HepG2 (cell line): ENCODE data around the gene TMCO4. TPM values are rescaled to one million over a fixed set of nuclear protein-coding genes. Genes with fewer than 3 reads are reported as not detected.

Source experiments
- AHR ChIP-seq: IDR thresholded peaks from 2 replicates; pipeline ENCODE4 v1.6.1; 2018; ENCODE audit warnings: missing genetic modification reagents, missing compliant biosample characterization
- FOXA1 ChIP-seq, 2 experiments: fragments of 450-650 bp in 1 of 2; sonication (generic) in 1 of 2; formaldehyde crosslinking in 1 of 2; IDR thresholded peaks; 2 replicates each; pipeline versions ENCODE4 v1.4.0 to v1.6.1; 2016 to 2020; ENCODE audit warnings: missing genetic modification reagents in 1 of 2
- FOXO1 ChIP-seq: sonication (generic); formaldehyde crosslinking; IDR thresholded peaks from 2 replicates; pipeline ENCODE4 v1.4.0; 2020; ENCODE audit warnings: missing genetic modification reagents
- NFKB2 ChIP-seq: sonication (generic); formaldehyde crosslinking; IDR thresholded peaks from 2 replicates; pipeline ENCODE4 v1.4.0; 2020; ENCODE audit warnings: missing genetic modification reagents, borderline replicate concordance
- NR2C2 ChIP-seq: sonication (generic); formaldehyde crosslinking; IDR thresholded peaks from 2 replicates; pipeline ENCODE4 v1.4.0; 2020; ENCODE audit warnings: missing genetic modification reagents, mild to moderate bottlenecking, moderate library complexity, borderline replicate concordance
- NRL ChIP-seq: sonication (generic); formaldehyde crosslinking; IDR thresholded peaks from 2 replicates; pipeline ENCODE4 v1.5.0; 2020; ENCODE audit warnings: missing genetic modification reagents, mild to moderate bottlenecking, moderate library complexity, borderline replicate concordance
- PHF5A ChIP-seq: IDR thresholded peaks from one replicate; pipeline ENCODE4 v1.6.1; 2018; ENCODE audit warnings: low read depth, missing genetic modification reagents; ENCODE audit not compliant: unreplicated experiment
- RFX3 ChIP-seq: IDR thresholded peaks from 2 replicates; pipeline ENCODE4 v1.6.1; 2016; ENCODE audit warnings: missing biosample characterization, missing genetic modification reagents
- ZNF44 ChIP-seq: sonication (generic); formaldehyde crosslinking; IDR thresholded peaks from 2 replicates; pipeline ENCODE4 v1.5.1; 2020; ENCODE audit warnings: mild to moderate bottlenecking, missing genetic modification reagents
- ZNF441 ChIP-seq: sonication (generic); formaldehyde crosslinking; IDR thresholded peaks from 2 replicates; pipeline ENCODE4 v1.7.0; 2021; ENCODE audit warnings: missing genetic modification reagents, borderline replicate concordance
- ZNF792 ChIP-seq: IDR thresholded peaks from 2 replicates; pipeline ENCODE4 v1.6.1; 2016
- ZSCAN29 ChIP-seq: sonication (generic); formaldehyde crosslinking; conservative IDR thresholded peaks from 2 replicates; pipeline ENCODE4 v1.4.0; 2020; ENCODE audit warnings: mild to moderate bottlenecking, missing genetic modification reagents
- polyA plus RNA-seq, 8 experiments: library from polyadenylated mRNA; depleted of rRNA in 3 of 8; stranded (reverse) in 7 of 8; unstranded in 1 of 8; fragments of >200 nt; fragmentation: Illumina TruSeq in 4 of 8; extraction: Trizol in 4 of 8; gene quantifications; 2 replicates each; pipeline versions ENCODE4 v1.2.1 to v1.2.3, GENCODE V29; 2011 to 2016; ENCODE audit warnings: low read depth in 4 of 8, missing spikeins in 1 of 8, mixed read lengths in 1 of 8; ENCODE audit not compliant: insufficient read depth in 1 of 8
- total RNA-seq, 5 experiments: library from RNA; depleted of rRNA; stranded (reverse); fragments of >200 nt; fragmentation: Illumina TruSeq; extraction: Trizol; gene quantifications; 2 replicates each; pipeline ENCODE4 v1.2.3, GENCODE V29; 2016; ENCODE audit warnings: low read depth in 1 of 5
- TF ChIP-seq, protein P1 (sequence below): sonication (generic); formaldehyde crosslinking; conservative IDR thresholded peaks from 2 replicates; pipeline ENCODE4 v1.4.0; 2020; ENCODE audit warnings: mild to moderate bottlenecking, missing genetic modification reagents, moderate library complexity
- TF ChIP-seq, protein P2 (sequence below): sonication (generic); formaldehyde crosslinking; IDR thresholded peaks from 2 replicates; pipeline ENCODE4 v1.4.0; 2020; ENCODE audit warnings: missing genetic modification reagents
- TF ChIP-seq, protein P3 (sequence below): sonication (generic); formaldehyde crosslinking; IDR thresholded peaks from 2 replicates; pipeline ENCODE4 v1.4.0; 2020; ENCODE audit warnings: missing genetic modification reagents, borderline replicate concordance
- TF ChIP-seq, protein P4 (sequence below): sonication (generic); formaldehyde crosslinking; IDR thresholded peaks from 2 replicates; pipeline ENCODE4 v1.4.0; 2020; ENCODE audit warnings: mild to moderate bottlenecking, missing genetic modification reagents

The TMCO4 gene
- total and polyA plus RNA-seq, 2 of the 13 experiments (the other 11 are each of a cell fraction or from before 2014, with no cell fraction given), result 2.1 to 4.1 TPM

DNA sequence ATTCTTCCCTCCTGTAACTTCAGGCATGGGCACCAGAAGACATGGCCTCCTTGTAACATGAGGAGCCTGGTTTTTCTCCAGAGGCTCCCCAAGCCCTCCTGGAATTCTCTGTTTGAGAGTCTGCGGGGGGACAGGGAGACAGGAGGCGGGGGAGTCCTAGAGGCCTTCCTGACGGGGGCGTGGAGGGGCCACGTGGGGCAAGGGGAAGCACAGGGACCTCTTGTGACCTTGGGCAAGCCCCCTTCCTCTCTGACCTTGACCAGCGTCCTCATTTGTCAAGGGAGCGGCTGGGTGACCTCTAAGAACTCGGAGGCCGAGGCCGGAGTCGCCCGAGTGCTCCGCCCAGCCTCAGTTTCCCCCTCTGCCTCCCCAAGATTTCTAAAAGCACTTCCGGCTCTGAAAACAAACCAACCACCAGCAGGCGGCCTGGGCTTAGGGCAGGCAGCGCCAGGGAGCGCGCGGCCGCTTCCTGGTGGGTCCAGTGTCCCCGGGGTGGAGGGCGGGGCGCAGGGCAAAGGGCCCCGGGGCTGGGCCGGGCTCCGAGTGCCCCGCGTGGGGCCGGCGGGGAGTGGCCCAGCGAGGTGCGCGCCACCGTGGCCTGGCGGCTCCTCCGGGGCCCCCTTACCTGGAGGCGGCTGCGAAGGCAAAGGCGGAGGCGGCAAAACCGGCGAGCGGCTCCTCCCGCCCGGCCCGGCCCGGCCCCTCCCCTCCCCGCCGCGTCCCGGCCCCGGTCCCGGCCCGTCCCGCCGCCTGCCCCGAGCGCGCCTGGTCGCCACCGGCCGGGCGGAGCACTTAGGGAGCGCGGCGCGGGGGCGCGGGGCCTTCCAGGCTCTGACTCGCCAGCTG lies at the start of gene TMCO4 (continued):
- TF ChIP-seq, protein P1, sequence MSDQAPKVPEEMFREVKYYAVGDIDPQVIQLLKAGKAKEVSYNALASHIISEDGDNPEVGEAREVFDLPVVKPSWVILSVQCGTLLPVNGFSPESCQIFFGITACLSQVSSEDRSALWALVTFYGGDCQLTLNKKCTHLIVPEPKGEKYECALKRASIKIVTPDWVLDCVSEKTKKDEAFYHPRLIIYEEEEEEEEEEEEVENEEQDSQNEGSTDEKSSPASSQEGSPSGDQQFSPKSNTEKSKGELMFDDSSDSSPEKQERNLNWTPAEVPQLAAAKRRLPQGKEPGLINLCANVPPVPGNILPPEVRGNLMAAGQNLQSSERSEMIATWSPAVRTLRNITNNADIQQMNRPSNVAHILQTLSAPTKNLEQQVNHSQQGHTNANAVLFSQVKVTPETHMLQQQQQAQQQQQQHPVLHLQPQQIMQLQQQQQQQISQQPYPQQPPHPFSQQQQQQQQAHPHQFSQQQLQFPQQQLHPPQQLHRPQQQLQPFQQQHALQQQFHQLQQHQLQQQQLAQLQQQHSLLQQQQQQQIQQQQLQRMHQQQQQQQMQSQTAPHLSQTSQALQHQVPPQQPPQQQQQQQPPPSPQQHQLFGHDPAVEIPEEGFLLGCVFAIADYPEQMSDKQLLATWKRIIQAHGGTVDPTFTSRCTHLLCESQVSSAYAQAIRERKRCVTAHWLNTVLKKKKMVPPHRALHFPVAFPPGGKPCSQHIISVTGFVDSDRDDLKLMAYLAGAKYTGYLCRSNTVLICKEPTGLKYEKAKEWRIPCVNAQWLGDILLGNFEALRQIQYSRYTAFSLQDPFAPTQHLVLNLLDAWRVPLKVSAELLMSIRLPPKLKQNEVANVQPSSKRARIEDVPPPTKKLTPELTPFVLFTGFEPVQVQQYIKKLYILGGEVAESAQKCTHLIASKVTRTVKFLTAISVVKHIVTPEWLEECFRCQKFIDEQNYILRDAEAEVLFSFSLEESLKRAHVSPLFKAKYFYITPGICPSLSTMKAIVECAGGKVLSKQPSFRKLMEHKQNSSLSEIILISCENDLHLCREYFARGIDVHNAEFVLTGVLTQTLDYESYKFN (CRISPR knock-in tag), result 0 out of 2 replicates have a peak, but pooled peaks have one; percentile 13
- TF ChIP-seq ZSCAN29 (CRISPR knock-in tag) (no peak), NR2C2 (CRISPR knock-in tag) (no peak), ZNF792 (no peak), NRL (CRISPR knock-in tag) (no peak), ZNF44 (CRISPR knock-in tag) (no peak), FOXO1 (CRISPR knock-in tag) (no peak), RFX3 (CRISPR knock-in tag) (no peak), PHF5A (CRISPR knock-in tag) (no peak), ZNF441 (CRISPR knock-in tag) (no peak), FOXA1 (IDR thresholded peaks at IDR 0.05) (no peak), FOXA1 (CRISPR knock-in tag; IDR thresholded peaks at IDR 0.05) (no peak), AHR (CRISPR knock-in tag) (no peak), NFKB2 (CRISPR knock-in tag) (no peak)
- TF ChIP-seq, protein P2, sequence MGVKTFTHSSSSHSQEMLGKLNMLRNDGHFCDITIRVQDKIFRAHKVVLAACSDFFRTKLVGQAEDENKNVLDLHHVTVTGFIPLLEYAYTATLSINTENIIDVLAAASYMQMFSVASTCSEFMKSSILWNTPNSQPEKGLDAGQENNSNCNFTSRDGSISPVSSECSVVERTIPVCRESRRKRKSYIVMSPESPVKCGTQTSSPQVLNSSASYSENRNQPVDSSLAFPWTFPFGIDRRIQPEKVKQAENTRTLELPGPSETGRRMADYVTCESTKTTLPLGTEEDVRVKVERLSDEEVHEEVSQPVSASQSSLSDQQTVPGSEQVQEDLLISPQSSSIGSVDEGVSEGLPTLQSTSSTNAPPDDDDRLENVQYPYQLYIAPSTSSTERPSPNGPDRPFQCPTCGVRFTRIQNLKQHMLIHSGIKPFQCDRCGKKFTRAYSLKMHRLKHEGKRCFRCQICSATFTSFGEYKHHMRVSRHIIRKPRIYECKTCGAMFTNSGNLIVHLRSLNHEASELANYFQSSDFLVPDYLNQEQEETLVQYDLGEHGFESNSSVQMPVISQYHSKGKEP (CRISPR knock-in tag), result no peak
- TF ChIP-seq, protein P3, sequence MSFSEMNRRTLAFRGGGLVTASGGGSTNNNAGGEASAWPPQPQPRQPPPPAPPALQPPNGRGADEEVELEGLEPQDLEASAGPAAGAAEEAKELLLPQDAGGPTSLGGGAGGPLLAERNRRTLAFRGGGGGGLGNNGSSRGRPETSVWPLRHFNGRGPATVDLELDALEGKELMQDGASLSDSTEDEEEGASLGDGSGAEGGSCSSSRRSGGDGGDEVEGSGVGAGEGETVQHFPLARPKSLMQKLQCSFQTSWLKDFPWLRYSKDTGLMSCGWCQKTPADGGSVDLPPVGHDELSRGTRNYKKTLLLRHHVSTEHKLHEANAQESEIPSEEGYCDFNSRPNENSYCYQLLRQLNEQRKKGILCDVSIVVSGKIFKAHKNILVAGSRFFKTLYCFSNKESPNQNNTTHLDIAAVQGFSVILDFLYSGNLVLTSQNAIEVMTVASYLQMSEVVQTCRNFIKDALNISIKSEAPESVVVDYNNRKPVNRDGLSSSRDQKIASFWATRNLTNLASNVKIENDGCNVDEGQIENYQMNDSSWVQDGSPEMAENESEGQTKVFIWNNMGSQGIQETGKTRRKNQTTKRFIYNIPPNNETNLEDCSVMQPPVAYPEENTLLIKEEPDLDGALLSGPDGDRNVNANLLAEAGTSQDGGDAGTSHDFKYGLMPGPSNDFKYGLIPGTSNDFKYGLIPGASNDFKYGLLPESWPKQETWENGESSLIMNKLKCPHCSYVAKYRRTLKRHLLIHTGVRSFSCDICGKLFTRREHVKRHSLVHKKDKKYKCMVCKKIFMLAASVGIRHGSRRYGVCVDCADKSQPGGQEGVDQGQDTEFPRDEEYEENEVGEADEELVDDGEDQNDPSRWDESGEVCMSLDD, result no peak
- TF ChIP-seq, protein P4, sequence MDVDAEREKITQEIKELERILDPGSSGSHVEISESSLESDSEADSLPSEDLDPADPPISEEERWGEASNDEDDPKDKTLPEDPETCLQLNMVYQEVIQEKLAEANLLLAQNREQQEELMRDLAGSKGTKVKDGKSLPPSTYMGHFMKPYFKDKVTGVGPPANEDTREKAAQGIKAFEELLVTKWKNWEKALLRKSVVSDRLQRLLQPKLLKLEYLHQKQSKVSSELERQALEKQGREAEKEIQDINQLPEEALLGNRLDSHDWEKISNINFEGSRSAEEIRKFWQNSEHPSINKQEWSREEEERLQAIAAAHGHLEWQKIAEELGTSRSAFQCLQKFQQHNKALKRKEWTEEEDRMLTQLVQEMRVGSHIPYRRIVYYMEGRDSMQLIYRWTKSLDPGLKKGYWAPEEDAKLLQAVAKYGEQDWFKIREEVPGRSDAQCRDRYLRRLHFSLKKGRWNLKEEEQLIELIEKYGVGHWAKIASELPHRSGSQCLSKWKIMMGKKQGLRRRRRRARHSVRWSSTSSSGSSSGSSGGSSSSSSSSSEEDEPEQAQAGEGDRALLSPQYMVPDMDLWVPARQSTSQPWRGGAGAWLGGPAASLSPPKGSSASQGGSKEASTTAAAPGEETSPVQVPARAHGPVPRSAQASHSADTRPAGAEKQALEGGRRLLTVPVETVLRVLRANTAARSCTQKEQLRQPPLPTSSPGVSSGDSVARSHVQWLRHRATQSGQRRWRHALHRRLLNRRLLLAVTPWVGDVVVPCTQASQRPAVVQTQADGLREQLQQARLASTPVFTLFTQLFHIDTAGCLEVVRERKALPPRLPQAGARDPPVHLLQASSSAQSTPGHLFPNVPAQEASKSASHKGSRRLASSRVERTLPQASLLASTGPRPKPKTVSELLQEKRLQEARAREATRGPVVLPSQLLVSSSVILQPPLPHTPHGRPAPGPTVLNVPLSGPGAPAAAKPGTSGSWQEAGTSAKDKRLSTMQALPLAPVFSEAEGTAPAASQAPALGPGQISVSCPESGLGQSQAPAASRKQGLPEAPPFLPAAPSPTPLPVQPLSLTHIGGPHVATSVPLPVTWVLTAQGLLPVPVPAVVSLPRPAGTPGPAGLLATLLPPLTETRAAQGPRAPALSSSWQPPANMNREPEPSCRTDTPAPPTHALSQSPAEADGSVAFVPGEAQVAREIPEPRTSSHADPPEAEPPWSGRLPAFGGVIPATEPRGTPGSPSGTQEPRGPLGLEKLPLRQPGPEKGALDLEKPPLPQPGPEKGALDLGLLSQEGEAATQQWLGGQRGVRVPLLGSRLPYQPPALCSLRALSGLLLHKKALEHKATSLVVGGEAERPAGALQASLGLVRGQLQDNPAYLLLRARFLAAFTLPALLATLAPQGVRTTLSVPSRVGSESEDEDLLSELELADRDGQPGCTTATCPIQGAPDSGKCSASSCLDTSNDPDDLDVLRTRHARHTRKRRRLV (CRISPR knock-in tag), result no peak
